Loucy (cell line): ENCODE results near the gene TANGO2.

Experiments
- H2AFZ ChIP-seq: fragments of 200-600 bp; sonication (generic); 2 replicates; pipeline ENCODE4 v1.6.0; 2016; ENCODE audit warnings: antibody characterized with exemption, mild to moderate bottlenecking, low read length, moderate library complexity
- H3F3A ChIP-seq: fragments of 200-600 bp; 2 replicates; pipeline ENCODE4 v1.6.0; 2016; ENCODE audit warnings: antibody characterized with exemption, low read depth, mild to moderate bottlenecking
- H3K27me3 ChIP-seq: fragments of 200-600 bp; sonication (generic); 2 replicates; pipeline ENCODE4 v1.6.1; 2014; ENCODE audit warnings: low read length, mild to moderate bottlenecking; ENCODE audit not compliant: insufficient read depth, poor library complexity, severe bottlenecking
- H3K36me3 ChIP-seq: fragments of 200-600 bp; sonication (generic); 2 replicates; pipeline ENCODE4 v1.6.1; 2016; ENCODE audit warnings: low read length; ENCODE audit not compliant: insufficient read depth
- H3K4me1 ChIP-seq: fragments of 200-600 bp; sonication (generic); 2 replicates; pipeline ENCODE4 v1.5.1; 2014; ENCODE audit warnings: low read length, mild to moderate bottlenecking; ENCODE audit not compliant: insufficient read depth, poor library complexity, severe bottlenecking
- H3K4me2 ChIP-seq: fragments of 200-600 bp; sonication (generic); 2 replicates; pipeline ENCODE4 v1.6.0; 2014; ENCODE audit warnings: antibody characterized with exemption, low read length, low read depth, mild to moderate bottlenecking; ENCODE audit not compliant: poor library complexity, severe bottlenecking
- H3K4me3 ChIP-seq: fragments of 200-600 bp; sonication (generic); 2 replicates; pipeline ENCODE4 v1.5.1; 2014; ENCODE audit warnings: low read length, mild to moderate bottlenecking, mixed read lengths; ENCODE audit not compliant: poor library complexity, severe bottlenecking
- H3K79me2 ChIP-seq: fragments of 200-600 bp; sonication (generic); 2 replicates; pipeline ENCODE4 v1.6.1; 2014; ENCODE audit warnings: low read length; ENCODE audit not compliant: insufficient read depth
- H3K9ac ChIP-seq: fragments of 200-600 bp; sonication (generic); 2 replicates; pipeline ENCODE4 v1.6.0; 2014; ENCODE audit warnings: mild to moderate bottlenecking, low read depth, low read length, moderate library complexity; ENCODE audit not compliant: poor library complexity, severe bottlenecking
- H3K9me2 ChIP-seq: fragments of 200-600 bp; sonication (generic); replicated peaks from 2 replicates; pipeline ENCODE4 v1.6.1; 2016; ENCODE audit warnings: low read depth, low read length, mixed read lengths
- H3K9me3 ChIP-seq: fragments of 200-600 bp; sonication (generic); 2 replicates; pipeline ENCODE4 v1.6.1; 2014; ENCODE audit warnings: mild to moderate bottlenecking, antibody characterized with exemption, low read length, low read depth; ENCODE audit not compliant: insufficient read depth
- H4K20me1 ChIP-seq: fragments of 200-600 bp; sonication (generic); 2 replicates; pipeline ENCODE4 v1.6.0; 2014; ENCODE audit warnings: antibody characterized with exemption, low read length, mild to moderate bottlenecking; ENCODE audit not compliant: insufficient read depth, poor library complexity, severe bottlenecking
- EZH2phosphoT487 ChIP-seq: fragments of 200-600 bp; IDR thresholded peaks from 2 replicates; pipeline ENCODE4 v1.6.1; 2018; ENCODE audit warnings: antibody characterized with exemption, mild to moderate bottlenecking, moderate library complexity, borderline replicate concordance
- TF ChIP-seq, protein P1 (sequence below): fragments of 200-600 bp; sonication (generic); conservative IDR thresholded peaks from 2 replicates; pipeline ENCODE4 v1.5.1; 2014; ENCODE audit warnings: mild to moderate bottlenecking, antibody characterized with exemption, low read length

TANGO2 gene

DNA sequence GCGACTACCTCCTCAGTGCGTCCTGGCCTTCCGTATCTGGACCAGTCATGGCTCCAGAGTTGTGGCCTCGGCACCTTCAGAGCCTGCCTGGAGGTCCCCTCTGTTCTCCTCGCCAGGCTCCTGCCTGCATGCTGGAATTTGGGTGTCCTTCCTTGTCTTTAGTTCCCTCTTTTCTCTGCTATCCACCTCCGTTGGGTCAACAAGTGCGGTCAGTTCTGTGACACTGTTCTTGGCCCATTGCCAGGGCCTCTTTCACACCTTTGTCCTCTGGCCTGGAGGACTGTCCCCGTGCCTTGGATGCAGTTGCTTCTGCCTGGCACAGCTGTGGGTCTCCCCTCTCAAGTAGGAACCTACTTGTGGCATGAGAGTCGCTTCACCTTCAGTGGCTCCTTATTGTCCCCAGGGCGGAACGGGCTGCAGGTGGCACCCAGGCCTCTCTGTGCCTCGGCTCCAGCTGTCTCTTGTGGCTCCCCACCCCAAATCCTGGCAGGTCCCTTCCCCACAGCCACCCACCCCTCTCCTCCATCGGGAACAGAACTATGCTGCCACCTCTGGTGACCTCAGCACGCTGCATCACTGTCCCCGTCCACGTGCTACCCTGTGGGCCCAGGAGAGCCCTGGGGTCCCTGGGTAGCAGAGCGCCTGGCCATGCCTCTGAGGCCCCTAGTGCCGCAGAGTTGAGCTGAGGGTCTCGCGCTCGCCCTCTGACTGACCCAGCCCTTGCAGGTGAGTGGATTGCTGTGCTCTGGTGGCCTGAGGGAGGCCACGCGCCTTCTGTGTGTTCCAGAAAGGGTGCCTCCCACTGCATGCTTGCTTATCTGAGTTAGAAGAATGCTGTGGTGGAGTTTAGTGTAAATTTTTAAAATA lies 63.9 kb downstream of the TANGO2 start:
- peaks cover 6% of the 10 kb centered on the region for H3K27me3 ChIP-seq
- H3K9ac ChIP-seq = peak overlapping the region; percentile 67
- H3K4me1 ChIP-seq = peaks cover 38% of the 10 kb centered on the region
- H2AFZ ChIP-seq = no peak overlapping the region
- no peak for TF ChIP-seq EZH2phosphoT487
- TF ChIP-seq, protein P1, sequence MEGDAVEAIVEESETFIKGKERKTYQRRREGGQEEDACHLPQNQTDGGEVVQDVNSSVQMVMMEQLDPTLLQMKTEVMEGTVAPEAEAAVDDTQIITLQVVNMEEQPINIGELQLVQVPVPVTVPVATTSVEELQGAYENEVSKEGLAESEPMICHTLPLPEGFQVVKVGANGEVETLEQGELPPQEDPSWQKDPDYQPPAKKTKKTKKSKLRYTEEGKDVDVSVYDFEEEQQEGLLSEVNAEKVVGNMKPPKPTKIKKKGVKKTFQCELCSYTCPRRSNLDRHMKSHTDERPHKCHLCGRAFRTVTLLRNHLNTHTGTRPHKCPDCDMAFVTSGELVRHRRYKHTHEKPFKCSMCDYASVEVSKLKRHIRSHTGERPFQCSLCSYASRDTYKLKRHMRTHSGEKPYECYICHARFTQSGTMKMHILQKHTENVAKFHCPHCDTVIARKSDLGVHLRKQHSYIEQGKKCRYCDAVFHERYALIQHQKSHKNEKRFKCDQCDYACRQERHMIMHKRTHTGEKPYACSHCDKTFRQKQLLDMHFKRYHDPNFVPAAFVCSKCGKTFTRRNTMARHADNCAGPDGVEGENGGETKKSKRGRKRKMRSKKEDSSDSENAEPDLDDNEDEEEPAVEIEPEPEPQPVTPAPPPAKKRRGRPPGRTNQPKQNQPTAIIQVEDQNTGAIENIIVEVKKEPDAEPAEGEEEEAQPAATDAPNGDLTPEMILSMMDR = peak; percentile 74
- H3K4me2 ChIP-seq = peak overlapping the region; percentile 79
- H3F3A ChIP-seq = no peaks in the 10 kb centered on the region; the same call in 1 of the 2 replicates
- H3K79me2 ChIP-seq = peaks cover 95% of the 10 kb centered on the region
- peak overlapping the region; percentile 92 for H3K4me3 ChIP-seq
- H3K9me2 ChIP-seq = no peaks in the 10 kb centered on the region
- no peaks in the 10 kb centered on the region for H3K9me3 ChIP-seq
- H4K20me1 ChIP-seq = peaks cover 88% of the 10 kb centered on the region
- peaks cover 43% of the 10 kb centered on the region; the same call in 1 of the 2 replicates for H3K36me3 ChIP-seq

- peaks cover 3% of the 10 kb centered on the region for H3K27me3 ChIP-seq
- no peaks in the 10 kb centered on the region for H3K9me3 ChIP-seq
- H3F3A ChIP-seq = no peaks in the 10 kb centered on the region; the same call in 1 of the 2 replicates
- no peak overlapping the region for H2AFZ ChIP-seq
- peak overlapping the region; percentile 67 for H3K9ac ChIP-seq
- peaks cover 94% of the 10 kb centered on the region for H4K20me1 ChIP-seq
- no peaks in the 10 kb centered on the region for H3K9me2 ChIP-seq
- no peak for TF ChIP-seq EZH2phosphoT487
- TF ChIP-seq, protein P1 = no peak
- peaks cover 38% of the 10 kb centered on the region for H3K4me1 ChIP-seq
- peak overlapping the region; percentile 92 for H3K4me3 ChIP-seq
- peaks cover 52% of the 10 kb centered on the region; the same call in 1 of the 2 replicates for H3K36me3 ChIP-seq
- peak overlapping the region; percentile 79 for H3K4me2 ChIP-seq
- H3K79me2 ChIP-seq = peaks cover 97% of the 10 kb centered on the region
Measured at GRCh38 chr22:20085651-20086050, 64.7 kb downstream of the TANGO2 start.

- Histone ChIP-seq H3K79me2 (peaks cover 95% of the 10 kb centered on the region), H3K9me2 (no peaks in the 10 kb centered on the region), H3K9ac (no peak overlapping the region), H3K36me3 (peaks cover 57% of the 10 kb centered on the region), H3F3A (no peaks in the 10 kb centered on the region; the same call in 1 of the 2 replicates), H2AFZ (no peak overlapping the region), H3K4me1 (peaks cover 33% of the 10 kb centered on the region), H3K27me3 (no peaks in the 10 kb centered on the region), H3K9me3 (no peaks in the 10 kb centered on the region), H3K4me3 (no peak overlapping the region), H4K20me1 (peaks cover 91% of the 10 kb centered on the region), H3K4me2 (no peak overlapping the region)
- TF ChIP-seq, protein P1 = no peak
- TF ChIP-seq EZH2phosphoT487 = no peak
Measured at GRCh38 chr22:20086101-20086599, 65.2 kb downstream of the TANGO2 start.
